ENCODE data around the gene TNP1. TPM values are rescaled to one million over a fixed set of nuclear protein-coding genes. Genes with fewer than 3 reads are reported as not detected.

TNP1 gene
- total and polyA plus RNA-seq, 4 experiments from 2014 or later, result not detected

DNA sequence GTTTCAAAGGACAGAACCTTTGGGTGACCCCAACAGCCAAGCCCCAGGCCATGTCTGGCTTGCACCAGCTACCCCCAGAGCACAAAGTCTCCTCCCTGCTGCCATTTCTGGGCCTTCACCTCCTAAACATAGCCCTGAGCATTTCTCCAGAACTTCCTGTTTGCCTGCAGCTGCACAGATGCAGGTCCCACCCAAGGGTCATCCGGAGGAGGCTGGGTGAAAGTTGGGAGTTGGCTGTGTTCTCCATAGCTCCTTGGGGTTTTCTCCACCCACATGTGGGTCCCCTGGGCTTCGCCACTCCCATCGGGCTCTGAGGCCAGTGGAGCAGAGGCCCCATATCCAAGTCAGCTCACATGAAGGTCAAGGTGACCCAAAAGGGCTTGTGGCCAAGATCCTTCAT is 4.3 kb downstream of the TNP1 start:
- H3K27me3 ChIP-seq (ENCODE audit: insufficient read depth, low read length), result no peaks in the 10 kb centered on the region
- H3K27ac Mint-ChIP-seq, result no peak overlapping the region
- H3K27ac ChIP-seq (ENCODE audit: low read depth, low read length), result no peak overlapping the region
- H3K4me1 ChIP-seq (ENCODE audit: insufficient read depth, low read length), result no peaks in the 10 kb centered on the region
- peaks cover 0 to 1% (median 0%) of the 10 kb centered on the region in 8 donors for H3K9me3 Mint-ChIP-seq
- intact Hi-C loops (cut with micrococcal nuclease), result no loop called here
- no peak overlapping the region for H3K4me3 Mint-ChIP-seq
- no peak for DNase-seq
- no peaks in the 10 kb centered on the region for H3K36me3 ChIP-seq (ENCODE audit: insufficient read depth, low read length)
- H3K36me3 Mint-ChIP-seq, result no peaks in the 10 kb centered on the region
- no peak overlapping the region for H3K4me3 ChIP-seq (ENCODE audit: low read length in 2 of 2)
- POLR2A ChIA-PET (ENCODE audit: partially characterized antibody), result no interaction called here
- no peaks in the 10 kb centered on the region for H3K9me3 ChIP-seq (ENCODE audit: control insufficient read depth in 1 of 2, low read length in 2 of 2)
- CTCF ChIA-PET (ENCODE audit: partially characterized antibody), result no interaction called here
- peaks cover 1 to 10% of the 10 kb centered on the region in 2 donors for H3K27me3 Mint-ChIP-seq
- peaks cover 0 to under 1% (median 0%) of the 10 kb centered on the region in 4 donors for H3K4me1 Mint-ChIP-seq

DNA sequence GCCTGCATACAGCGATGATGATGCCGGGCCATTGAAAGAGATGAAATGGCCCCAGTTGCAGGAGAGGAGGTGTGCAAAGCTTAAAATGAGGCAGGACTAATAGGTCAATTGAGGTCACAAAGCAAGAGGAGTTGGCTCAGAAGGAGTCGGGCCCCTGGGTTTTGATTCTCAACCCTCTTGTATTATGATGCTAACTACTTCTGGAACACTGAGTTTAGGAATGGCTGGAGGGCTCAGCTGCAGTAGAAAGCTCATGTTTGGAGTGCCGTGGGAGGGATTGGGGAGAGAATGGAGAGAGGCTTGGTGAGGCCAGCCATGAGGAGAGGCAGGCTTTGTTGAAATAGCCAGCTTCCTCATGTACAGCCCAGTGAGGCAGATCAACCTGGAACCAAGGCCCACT is 4.8 kb downstream of the TNP1 start:
- ChIA-PET POLR2A (ENCODE audit: partially characterized antibody) (no interaction called here), CTCF (ENCODE audit: partially characterized antibody) (no interaction called here)
- DNase-seq, result no peak
- no peak overlapping the region for H3K4me3 Mint-ChIP-seq
- intact Hi-C loops (cut with micrococcal nuclease), result no loop called here
- no peak overlapping the region for H3K27ac ChIP-seq (ENCODE audit: low read depth, low read length)
- H3K4me1 ChIP-seq (ENCODE audit: insufficient read depth, low read length), result no peaks in the 10 kb centered on the region
- no peaks in the 10 kb centered on the region for H3K27me3 ChIP-seq (ENCODE audit: insufficient read depth, low read length)
- no peak overlapping the region for H3K4me3 ChIP-seq (ENCODE audit: low read length in 2 of 2)
- H3K9me3 Mint-ChIP-seq, result peaks cover 0 to 1% (median 0%) of the 10 kb centered on the region in 8 donors
- no peaks in the 10 kb centered on the region for H3K36me3 ChIP-seq (ENCODE audit: insufficient read depth, low read length)
- no peaks in the 10 kb centered on the region for H3K36me3 Mint-ChIP-seq
- no peak overlapping the region for H3K27ac Mint-ChIP-seq
- H3K4me1 Mint-ChIP-seq, result peaks cover 0 to 5% (median 0%) of the 10 kb centered on the region in 4 donors
- no peaks in the 10 kb centered on the region for H3K9me3 ChIP-seq (ENCODE audit: control insufficient read depth in 1 of 2, low read length in 2 of 2)
- peaks cover 3 to 10% of the 10 kb centered on the region in 2 donors for H3K27me3 Mint-ChIP-seq

DNA sequence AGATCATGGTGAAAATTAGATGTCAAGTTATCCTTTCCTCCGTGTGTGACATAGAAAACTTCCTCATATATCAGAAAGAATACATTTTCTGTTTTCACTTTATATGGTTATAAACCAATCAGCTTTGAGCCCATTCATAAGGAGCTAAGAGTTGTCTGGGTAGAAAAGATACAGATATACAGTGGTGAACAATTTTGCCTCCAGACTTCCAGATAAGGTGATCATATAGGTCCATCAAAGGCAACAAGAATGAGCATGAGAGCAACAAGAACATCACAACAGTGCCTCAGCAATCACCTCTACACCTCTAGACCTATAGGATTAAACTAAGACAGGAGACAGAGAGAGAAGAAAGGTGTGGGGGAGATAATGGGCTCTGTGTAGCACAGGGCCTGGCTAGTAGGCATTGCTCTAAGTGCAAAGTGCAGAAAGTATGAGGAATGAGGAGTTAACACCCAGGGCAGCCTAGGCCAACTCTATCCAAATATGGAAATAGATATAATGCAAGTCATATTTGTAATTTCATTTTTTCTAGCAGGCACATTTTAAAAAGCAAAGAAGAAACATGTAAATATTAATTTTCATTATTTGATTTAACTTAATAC is 8.3 kb downstream of the TNP1 start:
- Mint-ChIP-seq H3K27ac (no peak overlapping the region), H3K4me3 (no peak overlapping the region)
- CTCF ChIA-PET (ENCODE audit: partially characterized antibody), result no interaction called here

DNA sequence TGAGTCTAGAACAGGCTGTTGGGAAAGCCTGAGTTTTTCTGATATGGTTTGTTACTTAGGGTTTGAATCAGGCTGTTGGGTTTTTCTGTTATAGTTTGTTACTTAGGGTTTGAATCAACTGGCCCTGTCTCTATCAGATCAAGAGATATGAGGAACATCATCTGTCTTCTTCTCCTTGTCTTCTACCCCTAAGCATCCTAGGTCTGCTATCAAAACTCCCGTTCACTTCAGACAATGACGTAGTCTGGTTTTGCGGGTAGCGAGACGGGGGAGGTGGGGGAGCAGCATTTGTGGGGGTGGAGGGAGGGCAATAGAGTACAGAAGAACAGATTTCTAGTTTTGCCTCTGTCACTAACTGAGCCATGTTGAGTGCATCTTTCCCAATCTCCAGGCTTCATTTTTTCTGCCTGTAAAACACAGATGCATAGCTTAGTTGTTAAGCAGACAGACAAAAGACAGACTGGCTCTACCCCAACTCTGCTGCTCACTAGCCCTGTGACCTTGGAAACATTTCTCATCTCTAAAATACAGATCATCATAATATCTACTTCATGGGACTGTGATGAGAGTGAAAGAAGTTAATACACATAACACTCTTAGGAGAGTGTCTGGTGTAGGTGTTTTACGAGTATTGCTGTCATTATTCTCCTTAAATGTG is 9.1 kb downstream of the TNP1 start:
- Mint-ChIP-seq H3K4me1 (peaks cover 0 to 5% (median 0%) of the 10 kb centered on the region in 4 donors), H3K4me3 (no peak overlapping the region), H3K27ac (no peak overlapping the region), H3K9me3 (peaks cover 0 to 4% (median 0%) of the 10 kb centered on the region in 8 donors), H3K27me3 (peaks cover 5 to 7% of the 10 kb centered on the region in 2 donors), H3K36me3 (no peaks in the 10 kb centered on the region)
- Histone ChIP-seq H3K4me1 (ENCODE audit: insufficient read depth, low read length) (no peaks in the 10 kb centered on the region), H3K9me3 (ENCODE audit: control insufficient read depth in 1 of 2, low read length in 2 of 2) (no peaks in the 10 kb centered on the region), H3K4me3 (ENCODE audit: low read length in 2 of 2) (no peak overlapping the region), H3K36me3 (ENCODE audit: insufficient read depth, low read length) (no peaks in the 10 kb centered on the region), H3K27me3 (ENCODE audit: insufficient read depth, low read length) (no peaks in the 10 kb centered on the region), H3K27ac (ENCODE audit: low read depth, low read length) (no peak overlapping the region)
- ChIA-PET CTCF (ENCODE audit: partially characterized antibody) (no interaction called here), POLR2A (ENCODE audit: partially characterized antibody) (no interaction called here)
- peak in 1 of 5 donors; percentile 1 for DNase-seq
- intact Hi-C loops (cut with micrococcal nuclease), result no loop called here

More for the DNA sequence above, 8.3 kb downstream of the TNP1 start:
- no peak overlapping the region for H3K27ac ChIP-seq (ENCODE audit: low read depth, low read length)
- peaks cover 0 to 5% (median 0%) of the 10 kb centered on the region in 4 donors for H3K4me1 Mint-ChIP-seq
- peaks cover 0 to 4% (median 0%) of the 10 kb centered on the region in 8 donors for H3K9me3 Mint-ChIP-seq
- intact Hi-C loops (cut with micrococcal nuclease), result no loop called here
- H3K4me3 ChIP-seq (ENCODE audit: low read length in 2 of 2), result no peak overlapping the region
- H3K9me3 ChIP-seq (ENCODE audit: control insufficient read depth in 1 of 2, low read length in 2 of 2), result no peaks in the 10 kb centered on the region
- H3K27me3 Mint-ChIP-seq, result peaks cover 5 to 7% of the 10 kb centered on the region in 2 donors
- H3K27me3 ChIP-seq (ENCODE audit: insufficient read depth, low read length), result no peaks in the 10 kb centered on the region
- no peak for DNase-seq
- H3K4me1 ChIP-seq (ENCODE audit: insufficient read depth, low read length), result no peaks in the 10 kb centered on the region
- POLR2A ChIA-PET (ENCODE audit: partially characterized antibody), result no interaction called here
- no peaks in the 10 kb centered on the region for H3K36me3 Mint-ChIP-seq
- H3K36me3 ChIP-seq (ENCODE audit: insufficient read depth, low read length), result no peaks in the 10 kb centered on the region

DNA sequence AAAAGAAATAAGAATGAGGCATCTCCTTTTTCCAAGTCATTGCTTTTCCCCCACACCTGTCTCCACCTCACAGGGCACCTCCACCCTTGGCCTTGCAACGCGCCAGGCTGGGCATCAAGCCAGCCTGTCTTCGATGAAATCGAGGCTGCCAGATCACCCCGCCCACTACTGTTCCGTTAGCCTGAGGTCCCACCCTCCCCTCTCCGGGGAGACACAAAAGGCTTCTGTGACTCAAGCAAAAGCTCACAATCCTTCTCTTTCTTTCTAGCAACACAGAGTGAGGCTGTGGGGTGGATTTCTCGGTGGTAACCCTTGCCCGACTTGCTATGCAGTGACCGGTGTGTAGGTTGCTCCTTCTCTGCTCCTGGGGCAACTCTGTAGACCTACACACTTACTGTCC is 9.9 kb downstream of the TNP1 start:
- intact Hi-C loops (cut with micrococcal nuclease), result no loop called here
- Histone ChIP-seq H3K4me3 (ENCODE audit: low read length in 2 of 2) (no peak overlapping the region), H3K4me1 (ENCODE audit: insufficient read depth, low read length) (no peaks in the 10 kb centered on the region), H3K27me3 (ENCODE audit: insufficient read depth, low read length) (no peaks in the 10 kb centered on the region), H3K9me3 (ENCODE audit: control insufficient read depth in 1 of 2, low read length in 2 of 2) (no peaks in the 10 kb centered on the region), H3K36me3 (ENCODE audit: insufficient read depth, low read length) (no peaks in the 10 kb centered on the region), H3K27ac (ENCODE audit: low read depth, low read length) (no peak overlapping the region)
- Mint-ChIP-seq H3K4me3 (peak overlapping the region in 1 of 8 donors; percentile 15), H3K27ac (peak overlapping the region in 1 of 7 donors; percentile 78), H3K27me3 (peaks cover 4 to 7% of the 10 kb centered on the region in 2 donors), H3K4me1 (peaks cover 0 to 5% (median 0%) of the 10 kb centered on the region in 4 donors), H3K36me3 (no peaks in the 10 kb centered on the region), H3K9me3 (peaks cover 0 to 4% (median 0%) of the 10 kb centered on the region in 8 donors)
- ChIA-PET CTCF (ENCODE audit: partially characterized antibody) (no interaction called here), POLR2A (ENCODE audit: partially characterized antibody) (no interaction called here)
- DNase-seq, result peak in 1 of 5 donors; percentile 2

DNA sequence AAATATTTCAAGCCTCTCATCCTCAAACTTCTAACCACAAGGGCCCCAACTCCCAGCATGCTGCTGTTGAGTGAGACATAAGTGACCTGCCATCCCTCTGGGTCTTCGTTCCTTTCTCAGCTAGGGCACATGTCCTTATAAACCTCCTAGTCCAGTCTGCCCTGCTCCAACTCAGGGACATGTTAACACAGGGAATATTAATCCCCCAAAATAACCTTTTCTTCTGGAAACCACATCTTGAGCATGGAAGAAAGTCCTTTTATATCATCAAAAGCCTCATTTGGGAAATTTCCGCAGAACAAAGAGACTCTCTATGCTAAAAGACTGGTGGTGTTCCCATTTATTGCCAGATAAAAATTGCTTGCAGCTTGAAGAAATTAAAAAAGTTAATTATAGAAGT is 14.4 kb downstream of the TNP1 start:
- peaks cover 1 to 4% of the 10 kb centered on the region in 2 donors for H3K27me3 Mint-ChIP-seq
- H3K27me3 ChIP-seq (ENCODE audit: insufficient read depth, low read length), result no peaks in the 10 kb centered on the region
- no peak overlapping the region for H3K4me3 ChIP-seq (ENCODE audit: low read length in 2 of 2)
- H3K9me3 Mint-ChIP-seq, result peaks cover 0 to 4% (median 0%) of the 10 kb centered on the region in 8 donors
- no peaks in the 10 kb centered on the region for H3K36me3 ChIP-seq (ENCODE audit: insufficient read depth, low read length)
- H3K9me3 ChIP-seq (ENCODE audit: control insufficient read depth in 1 of 2, low read length in 2 of 2), result no peaks in the 10 kb centered on the region
- DNase-seq, result no peak
- peaks cover 0 to 3% (median 0%) of the 10 kb centered on the region in 4 donors for H3K4me1 Mint-ChIP-seq
- CTCF ChIA-PET (ENCODE audit: partially characterized antibody), result no interaction called here
- POLR2A ChIA-PET (ENCODE audit: partially characterized antibody), result no interaction called here
- no peaks in the 10 kb centered on the region for H3K4me1 ChIP-seq (ENCODE audit: insufficient read depth, low read length)
- no peak overlapping the region for H3K4me3 Mint-ChIP-seq
- H3K27ac ChIP-seq (ENCODE audit: low read depth, low read length), result no peak overlapping the region
- no peak overlapping the region for H3K27ac Mint-ChIP-seq
- intact Hi-C loops (cut with micrococcal nuclease), result no loop called here
- no peaks in the 10 kb centered on the region for H3K36me3 Mint-ChIP-seq

DNA sequence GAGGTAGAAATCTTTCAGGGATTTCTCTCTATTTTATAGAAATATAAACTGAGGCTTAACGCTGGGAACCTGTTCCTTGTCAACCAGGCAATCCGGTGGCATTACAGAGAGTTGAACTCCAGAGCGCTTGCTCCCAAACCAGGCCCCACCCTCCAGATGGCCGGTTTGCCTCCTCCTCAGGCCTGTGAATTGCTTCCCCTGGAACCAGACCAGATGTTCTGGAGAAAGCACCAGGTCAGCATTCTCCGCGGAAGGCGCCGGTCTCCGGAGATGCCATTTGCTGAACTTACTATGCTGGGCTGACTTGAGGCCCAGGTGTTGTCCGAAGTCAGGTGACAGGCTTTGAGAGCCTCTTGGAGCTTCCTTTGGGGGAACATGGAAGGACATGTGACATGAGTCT is 17.2 kb downstream of the TNP1 start:
- CTCF ChIA-PET (ENCODE audit: partially characterized antibody), result no interaction called here

More for the DNA sequence above, 17.2 kb downstream of the TNP1 start:
- H3K9me3 ChIP-seq (ENCODE audit: control insufficient read depth in 1 of 2, low read length in 2 of 2), result no peaks in the 10 kb centered on the region
- no peaks in the 10 kb centered on the region for H3K27me3 ChIP-seq (ENCODE audit: insufficient read depth, low read length)
- Mint-ChIP-seq H3K27me3 (peaks cover 0 to 3% of the 10 kb centered on the region in 2 donors), H3K4me3 (no peak overlapping the region), H3K27ac (no peak overlapping the region), H3K36me3 (no peaks in the 10 kb centered on the region), H3K9me3 (peaks cover 0 to 2% (median 0%) of the 10 kb centered on the region in 8 donors), H3K4me1 (no peaks in the 10 kb centered on the region)
- no peak overlapping the region for H3K4me3 ChIP-seq (ENCODE audit: low read length in 2 of 2)
- no peak overlapping the region for H3K27ac ChIP-seq (ENCODE audit: low read depth, low read length)
- no peaks in the 10 kb centered on the region for H3K4me1 ChIP-seq (ENCODE audit: insufficient read depth, low read length)
- intact Hi-C loops (cut with micrococcal nuclease), result no loop called here
- DNase-seq, result no peak
- POLR2A ChIA-PET (ENCODE audit: partially characterized antibody), result no interaction called here
- H3K36me3 ChIP-seq (ENCODE audit: insufficient read depth, low read length), result no peaks in the 10 kb centered on the region

Measured in CD4-positive, alpha-beta memory T cell (primary cell).